GM19238 (cell line): ENCODE measurements around the gene EXOSC7.
"Not testable (repeated sequence)": the region's sequence is repeated elsewhere in the genome, so short reads cannot be mapped to it uniquely, and the experiment has no call there.

Experiments
- DNase-seq: peaks from one replicate; pipeline ENCODE4 v3.0.0; 2011; ENCODE audit warnings: low spot score; ENCODE audit not compliant: insufficient read length

EXOSC7 gene

DNA sequence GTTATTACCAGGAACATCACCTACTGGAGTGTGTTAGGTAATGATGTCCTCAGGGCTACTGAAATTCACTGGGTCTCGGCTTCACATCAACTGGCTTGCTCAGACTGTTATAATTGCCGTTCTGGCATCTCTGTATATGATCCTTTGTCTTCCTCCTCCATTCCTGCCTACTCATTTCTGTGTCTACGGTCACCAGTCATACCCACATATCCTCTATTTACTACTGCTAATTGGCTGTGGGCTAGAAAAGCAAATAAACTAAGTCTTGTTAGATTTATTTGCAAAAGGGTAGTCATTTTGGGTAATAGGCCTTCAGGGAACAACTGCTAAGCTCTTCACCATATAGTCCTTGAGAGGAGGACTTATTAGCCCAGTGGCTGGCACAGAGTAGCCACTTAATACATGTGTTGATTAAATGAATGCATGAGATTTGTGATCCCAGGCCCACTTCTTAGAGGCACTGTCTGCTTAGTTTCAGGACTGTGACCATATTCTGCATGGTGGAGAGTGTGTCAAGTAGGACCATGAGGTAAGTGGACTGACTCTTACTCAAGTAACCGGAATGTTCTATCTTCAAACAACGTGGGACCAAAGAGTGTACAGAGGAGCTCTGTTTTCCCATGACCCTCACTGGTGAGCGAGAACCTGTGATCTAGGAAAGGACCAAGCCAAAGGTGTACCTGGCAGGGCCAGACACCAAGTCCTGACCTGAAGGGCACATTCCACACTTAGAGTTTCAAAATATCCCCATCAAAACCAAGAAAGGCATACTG is 13.2 kb upstream of the EXOSC7 start:
- DNase-seq: no peak

DNA sequence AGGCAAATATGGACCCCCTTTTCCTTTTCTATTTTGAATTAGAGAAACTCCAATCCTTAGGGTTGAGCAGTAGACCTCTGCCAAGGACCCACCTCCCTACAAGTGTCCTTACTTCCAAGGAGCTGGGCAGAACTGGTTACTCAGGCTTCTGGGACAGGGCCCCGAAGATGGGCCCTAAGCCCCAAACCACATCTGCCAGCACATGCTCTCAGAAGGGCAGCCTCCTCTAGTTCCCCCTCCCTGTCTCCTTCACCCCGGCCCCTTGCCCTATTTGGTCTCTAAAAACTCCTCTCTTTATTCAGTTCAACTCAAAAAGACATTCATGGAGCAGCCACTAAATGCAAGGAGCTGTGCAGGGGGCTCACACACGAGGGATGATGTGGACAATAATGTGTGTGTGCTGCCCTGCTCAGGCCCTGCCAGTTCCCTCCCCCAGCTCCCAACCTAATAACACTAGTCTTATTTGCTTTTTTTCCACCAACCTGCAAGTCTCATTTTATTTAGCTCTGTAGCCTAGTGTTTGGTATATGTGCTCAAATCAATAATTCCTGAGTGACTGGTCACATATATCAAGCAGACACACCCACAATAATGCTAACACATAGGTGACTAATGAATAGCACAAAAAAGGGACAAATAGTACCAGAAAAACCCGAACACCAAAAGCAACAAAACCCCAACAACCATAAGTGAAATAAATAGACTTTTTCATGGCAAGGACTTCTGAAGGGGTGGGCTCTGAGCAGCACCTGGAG is 12.3 kb upstream of the EXOSC7 start:
- no peak for DNase-seq

DNA sequence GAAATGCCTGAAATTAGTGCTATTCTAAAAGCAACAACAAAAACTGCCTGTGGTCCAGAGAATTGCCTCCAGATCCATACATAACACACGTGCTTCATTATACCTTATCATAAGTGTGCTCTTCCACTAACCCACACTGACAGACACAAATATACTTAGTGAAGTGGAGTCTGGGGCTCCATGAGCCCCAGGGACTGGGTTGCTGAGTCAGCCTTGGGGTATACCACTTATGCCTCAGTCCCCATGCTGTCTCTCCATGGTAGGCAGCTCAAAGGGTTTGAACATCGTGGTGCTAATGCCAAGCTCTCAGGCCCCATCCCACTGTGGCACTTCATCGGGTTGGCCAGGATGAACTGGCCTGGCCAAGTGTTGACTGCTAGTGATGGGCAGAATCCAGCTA is 10.9 kb upstream of the EXOSC7 start:
- DNase-seq: no peak

DNA sequence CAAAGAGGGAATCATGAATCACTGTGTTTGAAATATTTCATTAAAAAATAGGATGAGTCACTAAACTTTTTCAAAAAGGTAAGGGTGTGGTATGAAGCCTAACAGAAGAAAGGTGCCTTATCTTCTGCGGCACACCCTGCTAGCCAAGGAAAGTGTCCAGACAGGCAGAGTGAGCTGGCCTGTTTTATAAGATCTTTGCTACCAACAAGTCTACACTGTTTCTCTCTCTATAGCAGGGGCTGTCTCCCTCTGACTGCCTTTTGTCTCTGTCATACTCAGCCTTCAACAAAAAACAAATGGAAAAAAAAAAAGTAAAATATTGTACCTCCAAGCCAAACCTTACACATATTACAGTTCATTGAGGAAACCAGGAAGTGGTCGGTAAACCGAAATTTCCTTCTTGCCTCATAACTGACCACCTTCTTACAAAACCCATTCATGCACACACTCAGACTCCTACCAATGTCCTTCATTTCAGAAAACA is 9.2 kb upstream of the EXOSC7 start:
- DNase-seq: no peak

DNA sequence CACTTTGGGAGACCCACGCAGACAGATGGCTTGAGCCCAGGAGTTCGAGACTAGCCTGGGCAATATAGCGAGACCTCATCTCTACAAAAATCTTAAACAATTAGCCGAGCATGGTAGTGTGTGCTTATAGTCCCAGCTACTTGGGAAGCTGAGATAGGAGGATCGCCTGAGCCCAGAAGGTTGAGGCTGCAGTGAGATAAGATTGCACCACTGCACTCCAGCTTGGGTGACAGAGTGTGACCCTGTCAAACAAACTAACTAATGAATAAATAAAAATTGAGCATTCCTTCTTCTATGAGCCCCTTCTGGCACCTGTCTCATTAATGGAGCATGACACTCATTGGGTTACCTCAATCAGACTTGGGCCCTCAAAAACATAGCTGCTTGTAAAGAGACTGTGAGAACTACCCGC is 7.6 kb upstream of the EXOSC7 start:
- DNase-seq: no peak

DNA sequence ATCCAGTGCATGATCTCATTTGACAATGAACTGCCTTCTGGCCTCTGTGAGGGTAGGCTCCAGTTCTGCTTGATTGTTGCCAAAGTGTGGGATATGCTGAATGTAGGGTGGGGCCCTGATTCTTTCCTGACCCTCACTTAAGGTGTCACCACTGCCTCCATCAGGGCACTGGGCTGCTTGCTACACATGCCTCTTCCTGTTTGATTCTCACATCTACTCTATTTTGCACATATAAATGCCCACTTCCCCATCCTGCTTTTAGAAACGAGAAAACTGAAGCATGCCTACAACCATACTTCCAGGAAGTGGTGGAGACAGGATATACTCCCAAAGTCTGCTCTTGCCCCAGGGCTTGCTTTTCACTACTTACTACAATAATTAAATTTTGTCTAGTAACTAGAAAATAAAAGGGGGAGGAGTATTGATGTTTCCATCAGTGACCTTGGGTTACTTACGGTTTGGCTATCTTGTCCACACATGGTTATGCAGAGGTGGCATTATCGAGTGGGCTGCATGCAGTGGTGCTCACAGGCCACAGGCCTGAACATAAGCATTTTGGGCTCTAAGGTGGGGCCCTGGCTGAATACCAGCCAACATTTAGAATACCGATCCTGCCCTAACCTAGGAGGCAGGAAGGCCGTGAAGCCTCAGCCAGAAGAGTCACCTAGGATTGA is 6.8 kb upstream of the EXOSC7 start:
- DNase-seq: no peak

DNA sequence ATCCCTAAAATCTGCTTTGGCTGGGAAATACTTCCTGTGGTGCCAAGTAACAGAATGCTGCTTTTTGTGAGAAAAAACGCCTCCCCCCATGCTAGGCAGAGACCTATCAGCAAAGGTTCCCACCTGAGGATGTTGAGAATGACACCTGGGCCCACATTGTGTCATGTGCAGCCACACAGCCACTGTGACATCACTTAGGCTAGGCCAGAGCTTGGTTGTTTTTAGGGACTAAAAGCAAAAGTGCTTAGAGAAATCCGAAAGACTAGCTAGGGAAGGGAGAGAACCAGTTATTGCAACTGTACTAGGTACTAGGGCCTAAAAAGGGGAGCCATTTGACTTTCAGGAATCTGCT is 6.2 kb upstream of the EXOSC7 start:
- DNase-seq: no peak

DNA sequence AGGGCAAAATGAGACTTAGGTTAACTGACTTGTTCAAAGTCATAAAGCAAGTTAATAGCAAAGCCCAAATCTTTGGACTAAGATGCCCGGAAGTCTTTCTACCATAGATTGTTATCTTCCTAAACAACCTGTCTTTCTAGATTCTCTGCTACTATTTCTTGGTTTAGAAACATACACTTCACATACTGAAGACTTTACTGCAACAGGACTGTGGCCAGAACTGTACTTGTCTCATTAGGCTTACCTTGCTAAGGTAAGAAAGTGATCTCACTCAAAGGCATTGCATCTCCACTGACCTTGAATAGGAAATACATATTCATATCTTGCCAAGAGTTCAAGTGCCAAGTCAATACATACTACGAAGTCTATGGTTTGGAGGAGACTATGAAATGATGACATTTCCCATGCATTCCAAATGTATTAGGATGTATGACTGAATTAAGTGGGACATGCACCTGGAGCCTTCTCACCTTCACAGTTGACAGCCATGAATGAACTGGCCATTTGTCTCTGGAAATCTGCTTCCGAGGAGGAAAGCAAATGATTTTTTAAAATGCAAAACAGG is 5.0 kb upstream of the EXOSC7 start:
- DNase-seq: no peak

DNA sequence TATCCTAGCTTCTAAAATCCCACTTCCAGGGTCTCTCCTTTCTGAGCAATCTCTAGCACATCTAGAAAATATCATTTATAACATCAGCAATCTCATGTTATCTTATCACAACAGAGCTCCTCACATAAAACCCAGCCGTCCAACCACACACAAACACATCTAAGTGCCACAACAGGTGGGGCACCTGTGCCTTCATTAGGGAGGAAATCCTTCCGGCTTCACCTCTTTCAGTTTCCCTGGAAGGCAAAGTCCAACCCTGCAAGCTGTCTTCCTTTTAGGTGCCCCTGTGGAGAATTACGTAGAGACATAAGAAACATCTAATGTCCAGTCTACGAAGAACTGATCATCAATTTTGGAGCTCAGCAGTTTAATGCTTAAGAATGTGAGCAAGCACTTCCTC is 1.6 kb upstream of the EXOSC7 start:
- no peak for DNase-seq

DNA sequence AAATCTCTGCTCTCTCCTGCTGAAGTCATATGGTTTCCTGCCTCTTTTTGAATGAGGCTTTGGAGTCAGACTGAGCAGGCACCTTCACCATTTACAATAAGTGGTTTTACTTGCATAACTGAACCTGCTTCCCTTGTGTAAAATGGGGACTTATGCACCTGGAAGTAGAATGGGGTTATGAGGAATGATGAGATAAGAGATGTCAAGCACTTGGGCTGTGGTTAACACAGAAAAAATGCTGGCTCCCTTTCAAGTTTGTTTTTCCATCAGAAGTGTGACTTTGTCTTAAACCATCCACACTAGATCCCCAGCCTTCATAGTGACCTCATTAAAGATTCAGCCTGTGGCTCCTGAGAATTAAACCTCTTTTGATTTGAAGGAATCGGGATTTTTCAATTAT is 5.2 kb downstream of the EXOSC7 start:
- no peak for DNase-seq

DNA sequence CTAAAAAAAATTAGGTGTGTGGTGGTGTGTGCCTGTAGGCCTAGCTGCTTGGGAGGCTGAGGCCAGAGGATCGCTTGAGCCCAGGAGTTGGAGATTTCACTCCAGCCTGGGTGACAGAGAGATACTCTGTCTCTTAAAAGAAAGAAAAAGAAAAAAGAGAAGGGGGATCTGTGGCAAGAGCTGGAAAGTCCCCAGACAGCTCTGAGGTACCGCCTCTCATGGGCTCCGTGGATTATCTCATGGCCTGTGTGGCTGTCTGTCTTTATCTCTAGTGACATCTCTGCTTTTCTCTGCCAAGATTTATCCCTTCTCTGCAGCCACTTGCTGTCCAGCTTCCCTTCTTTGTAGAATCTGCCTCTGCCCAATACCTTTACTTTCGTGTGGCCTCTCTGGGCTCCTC is 5.7 kb downstream of the EXOSC7 start:
- DNase-seq: peak; percentile 26

DNA sequence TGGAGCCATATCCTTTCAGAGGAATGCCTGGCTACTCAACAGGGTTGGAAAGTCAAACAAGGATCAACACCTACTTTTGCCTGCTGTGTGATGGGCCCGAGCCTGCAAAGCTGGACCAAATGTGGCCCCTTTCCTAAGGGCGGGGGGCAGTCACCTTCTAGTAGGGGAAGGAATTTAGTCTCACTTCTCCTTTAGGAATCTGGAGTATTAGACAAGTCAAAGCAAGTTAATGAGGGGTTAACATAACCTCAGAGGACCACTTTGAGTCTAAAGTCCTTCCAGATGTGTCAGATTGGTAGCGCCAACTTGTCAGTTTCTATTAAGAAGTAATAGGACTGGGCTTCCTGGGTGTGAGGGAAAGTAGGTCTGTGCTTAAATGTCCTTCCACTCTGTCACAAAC is 6.8 kb downstream of the EXOSC7 start:
- no peak for DNase-seq

DNA sequence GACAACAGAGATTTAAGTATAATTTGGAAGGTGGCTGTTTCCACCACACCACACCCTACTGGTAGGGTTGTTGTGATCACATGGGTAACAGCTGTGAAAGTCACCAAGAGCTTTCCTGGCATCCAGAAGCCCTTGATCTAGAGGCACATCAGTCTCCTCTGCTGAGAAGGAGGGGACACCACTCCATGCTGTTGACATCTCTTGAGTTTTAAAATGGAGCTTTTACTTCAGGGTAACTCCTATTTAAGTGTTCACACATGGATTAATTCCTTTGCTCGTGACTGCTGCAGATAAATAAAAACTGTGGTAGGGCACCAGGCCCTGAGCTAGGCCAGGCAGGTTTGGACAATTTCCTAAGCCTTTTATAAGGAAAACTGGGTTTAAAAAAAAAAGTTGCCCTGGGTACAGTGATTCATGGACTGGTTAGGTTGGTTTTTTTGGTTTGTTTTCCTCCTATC is 7.5 kb downstream of the EXOSC7 start:
- DNase-seq: no peak

DNA sequence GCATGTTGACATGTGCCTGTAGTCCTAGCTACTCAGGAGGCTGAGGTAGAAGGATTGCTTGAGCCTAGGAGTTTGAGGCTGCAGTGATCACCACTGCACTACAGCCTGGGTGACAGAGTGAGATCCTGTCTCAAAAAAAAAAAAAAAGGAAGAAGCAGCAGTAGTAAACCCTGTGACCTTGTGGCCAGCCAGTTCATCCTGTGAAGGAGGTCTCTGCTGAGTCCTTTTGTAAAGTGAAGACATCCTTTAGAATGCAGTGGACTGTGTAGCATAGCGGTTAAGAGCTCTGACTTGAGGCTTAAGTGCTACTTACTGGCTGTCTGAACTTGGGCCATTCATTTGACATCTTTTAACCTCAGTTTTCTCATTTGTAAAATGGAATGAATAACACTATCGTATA is 8.3 kb downstream of the EXOSC7 start:
- no peak for DNase-seq

DNA sequence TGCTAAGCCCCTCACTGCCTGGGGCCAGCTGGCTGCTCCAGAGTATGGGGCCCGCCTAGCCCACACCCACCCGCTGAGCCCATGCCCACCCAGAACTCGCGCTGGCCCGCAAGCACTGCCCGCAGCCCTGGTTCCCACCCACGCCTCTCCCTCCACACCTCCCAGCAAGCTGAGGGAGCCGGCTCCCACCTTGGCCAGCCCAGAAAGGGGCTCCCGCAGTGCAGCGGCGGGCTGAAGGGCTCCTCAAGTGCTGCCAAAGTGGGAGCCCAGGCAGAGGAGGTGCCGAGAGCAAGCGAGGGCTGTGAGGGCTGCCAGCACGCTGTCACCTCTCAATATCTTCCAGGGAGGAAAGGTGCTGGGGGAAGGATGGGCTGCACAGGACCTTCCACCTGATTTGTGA is 10.3 kb downstream of the EXOSC7 start:
- DNase-seq: not testable (repeated sequence)

DNA sequence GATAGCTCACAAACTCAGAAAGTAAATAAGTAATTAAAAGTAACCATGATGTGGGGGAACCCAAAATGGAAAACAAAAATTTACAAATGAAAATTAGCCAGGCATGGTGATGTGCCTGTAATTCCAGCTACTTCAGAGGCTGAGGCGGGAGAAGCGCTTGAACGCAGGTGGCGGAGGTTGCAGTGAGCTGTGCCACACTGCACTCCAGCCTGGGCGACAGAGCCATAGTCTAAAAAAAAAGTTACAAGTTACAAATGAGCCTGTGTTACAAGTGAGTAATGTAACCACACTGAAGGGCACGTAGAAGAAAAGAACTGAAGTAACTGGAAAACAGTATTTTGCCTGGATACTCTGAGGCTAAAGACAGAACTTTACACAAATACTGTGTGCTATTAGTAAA is 11.3 kb downstream of the EXOSC7 start:
- DNase-seq: no peak

DNA sequence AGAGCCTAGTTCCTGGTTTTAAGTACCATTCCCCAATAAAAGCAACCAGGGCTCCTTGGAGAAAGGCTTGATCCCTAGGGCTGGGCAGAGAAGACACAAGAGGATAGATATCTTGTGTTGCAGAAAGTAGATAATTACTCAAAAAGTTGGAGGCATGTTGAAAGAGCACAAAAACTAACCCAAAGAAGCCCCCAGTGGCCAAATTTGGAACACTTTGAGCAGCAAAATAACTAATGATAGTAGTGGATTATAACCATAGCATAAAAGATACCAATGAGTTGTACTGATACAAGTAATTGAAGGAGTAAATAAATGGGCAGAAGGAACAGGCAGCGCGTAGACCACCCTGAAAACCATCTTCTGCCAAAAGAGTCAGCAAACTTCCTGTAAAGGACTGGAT is 12.0 kb downstream of the EXOSC7 start:
- DNase-seq: no peak

DNA sequence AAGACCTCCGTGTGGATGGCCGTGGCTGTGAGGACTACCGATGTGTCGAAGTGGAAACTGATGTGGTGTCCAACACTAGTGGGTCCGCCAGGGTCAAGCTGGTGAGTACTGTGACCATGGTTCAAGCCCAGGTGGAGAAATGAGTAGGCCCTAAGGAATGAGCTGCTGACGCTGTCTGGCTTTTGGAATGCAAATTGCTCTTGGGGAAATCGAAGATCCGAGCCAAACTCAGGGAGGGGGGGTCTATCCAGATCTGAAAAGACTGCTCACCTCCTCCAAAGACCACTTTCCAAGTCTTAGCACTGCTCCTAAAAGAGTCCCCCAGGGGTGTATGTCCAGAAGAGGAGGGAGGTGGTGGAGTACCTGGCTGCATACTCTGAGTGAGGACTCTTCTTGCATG is 13.1 kb downstream of the EXOSC7 start:
- no peak for DNase-seq

DNA sequence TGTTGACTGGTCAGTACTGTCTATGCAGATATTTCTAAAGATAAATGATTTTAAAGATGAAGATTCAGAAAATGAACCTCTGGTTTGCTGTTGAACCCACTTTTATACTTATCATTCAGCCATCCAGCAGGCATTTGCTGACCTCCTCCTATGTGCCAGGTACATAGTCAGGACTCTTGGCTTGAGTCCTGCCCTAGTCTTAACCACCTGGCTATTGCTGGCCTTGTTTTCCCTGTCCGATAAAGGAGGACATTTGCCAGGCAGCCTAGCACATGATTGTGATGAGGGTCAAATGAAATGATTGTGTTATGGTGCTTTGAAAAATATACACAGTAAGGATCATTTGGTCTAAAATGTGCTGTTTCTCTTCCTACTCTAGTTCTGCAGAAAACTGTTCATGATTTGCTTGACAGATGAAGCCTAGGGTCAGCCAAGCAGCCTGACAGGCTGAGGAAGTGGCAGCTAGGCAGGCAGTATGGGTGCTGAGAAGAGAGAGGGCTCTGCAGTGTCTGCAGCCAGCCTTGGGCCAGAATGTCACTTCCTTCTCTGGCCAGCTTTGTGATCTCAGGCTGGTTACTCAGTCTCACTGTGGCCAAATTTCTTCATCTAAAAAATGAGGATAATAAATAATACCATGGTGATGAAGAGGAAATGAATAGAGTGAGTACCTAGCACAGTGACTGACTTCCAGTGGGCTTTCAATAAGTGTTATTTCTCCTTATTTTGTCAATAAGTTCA is 13.8 kb downstream of the EXOSC7 start:
- DNase-seq: no peak

DNA sequence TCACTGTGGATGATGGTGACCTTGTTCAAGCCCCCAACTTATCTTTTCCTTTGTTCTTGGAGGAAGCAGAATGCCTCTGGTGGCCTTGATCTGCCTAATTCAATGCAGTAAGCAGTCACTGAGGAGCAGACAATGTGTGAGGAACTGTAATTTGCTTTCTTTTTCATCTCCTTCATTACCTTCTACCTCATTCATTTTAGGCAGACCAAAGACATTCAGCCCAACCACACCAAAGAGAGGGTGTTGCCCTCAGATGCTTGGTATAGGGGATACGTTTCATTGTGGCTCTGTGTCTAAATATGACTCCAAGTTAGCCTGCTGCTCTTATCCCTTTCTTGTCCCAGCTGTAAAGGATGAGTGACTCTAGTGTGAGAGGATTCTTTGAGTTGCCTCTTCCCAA is 15.3 kb downstream of the EXOSC7 start:
- no peak for DNase-seq
